SJCRH30 (cell line): Measurements from ENCODE around the gene IGDCC3. TPM values are rescaled to one million over a fixed set of nuclear protein-coding genes. Genes with fewer than 3 reads are reported as not detected.
"Not testable (repeated sequence)": the region's sequence is repeated elsewhere in the genome, so short reads cannot be mapped to it uniquely, and the experiment has no call there.

Experiments used
- DNase-seq, 2 experiments: peaks; one replicate each; pipeline ENCODE4 v3.0.0-alpha.2; 2015 to 2020
- H3K27ac ChIP-seq: fragments of 250-450 bp; sonication (Bioruptor Pico); 2 replicates; pipeline ENCODE4 v1.5.1; 2020; ENCODE audit warnings: mild to moderate bottlenecking, moderate library complexity
- H3K27me3 ChIP-seq: fragments of 250-450 bp; sonication (Bioruptor Pico); 2 replicates; pipeline ENCODE4 v1.5.1; 2020; ENCODE audit warnings: mild to moderate bottlenecking, moderate library complexity
- H3K36me3 ChIP-seq: fragments of 250-450 bp; sonication (Bioruptor Pico); 2 replicates; pipeline ENCODE4 v1.5.1; 2020; ENCODE audit warnings: mild to moderate bottlenecking, moderate library complexity
- H3K4me1 ChIP-seq: fragments of 250-450 bp; sonication (Bioruptor Pico); 2 replicates; pipeline ENCODE4 v1.5.1; 2020; ENCODE audit warnings: mild to moderate bottlenecking, moderate library complexity
- H3K4me3 ChIP-seq: fragments of 250-450 bp; sonication (Bioruptor Pico); 2 replicates; pipeline ENCODE4 v1.5.1; 2020; ENCODE audit warnings: mild to moderate bottlenecking, moderate library complexity
- H3K9me3 ChIP-seq: fragments of 250-450 bp; sonication (Bioruptor Pico); replicated peaks from 2 replicates; pipeline ENCODE4 v1.5.1; 2020; ENCODE audit warnings: mild to moderate bottlenecking, moderate library complexity
- total RNA-seq: library from RNA; depleted of rRNA; stranded (reverse); fragments of >200 nt; shearing (Covaris generic); gene quantifications from 2 replicates; pipeline ENCODE4 v1.2.3, GENCODE V29; 2014

The IGDCC3 gene
- total RNA-seq, 1 experiment from 2014 or later, result 8.7 TPM

DNA sequence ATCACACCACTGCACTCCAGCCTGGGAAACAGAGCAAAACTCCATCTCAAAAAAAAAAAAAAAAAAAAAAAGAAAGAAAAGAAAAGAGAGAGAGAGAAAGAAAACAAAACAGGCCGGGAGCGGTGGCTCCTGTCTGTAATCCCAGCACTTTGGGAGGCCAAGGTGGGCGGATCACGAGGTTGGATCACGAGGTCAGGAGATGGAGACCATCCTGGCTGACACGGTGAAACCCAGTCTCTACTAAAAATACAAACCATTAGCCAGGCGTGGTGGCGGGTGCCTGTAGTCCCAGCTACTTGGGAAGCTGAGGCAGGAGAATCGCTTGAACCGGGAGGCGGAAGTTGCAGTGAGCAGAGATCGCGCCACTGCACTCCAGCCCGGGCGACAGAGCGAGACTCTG is 20.7 kb upstream of the IGDCC3 start:
- DNase-seq, H3K4me3 ChIP-seq, H3K36me3 ChIP-seq, H3K4me1 ChIP-seq, H3K27me3 ChIP-seq, H3K27ac ChIP-seq, H3K9me3 ChIP-seq: not testable (repeated sequence)

DNA sequence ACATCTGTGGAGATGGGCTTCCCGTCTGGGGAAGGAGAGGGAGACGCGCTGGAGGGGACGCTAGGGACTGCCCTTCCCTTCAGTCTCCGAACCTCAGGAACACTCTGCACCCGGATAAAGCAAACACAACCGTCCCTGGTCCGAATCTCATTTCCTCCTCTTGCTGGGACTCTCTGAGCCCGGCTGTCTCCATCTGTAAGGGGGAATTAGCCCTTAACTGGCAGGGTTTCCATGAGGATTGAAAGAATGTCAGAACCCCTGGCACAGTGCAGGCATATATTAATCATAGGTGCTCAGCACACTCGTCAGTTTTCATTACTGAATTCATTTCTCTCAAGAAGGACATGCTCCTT is 19.1 kb upstream of the IGDCC3 start:
- no peaks in the 10 kb centered on the region for H3K9me3 ChIP-seq
- peaks cover 5% of the 10 kb centered on the region; the same call in 1 of the 2 replicates for H3K4me1 ChIP-seq
- no peak overlapping the region for H3K27ac ChIP-seq
- no peak for DNase-seq
- H3K4me3 ChIP-seq, result no peak overlapping the region
- H3K27me3 ChIP-seq, result no peaks in the 10 kb centered on the region
- H3K36me3 ChIP-seq, result no peaks in the 10 kb centered on the region

DNA sequence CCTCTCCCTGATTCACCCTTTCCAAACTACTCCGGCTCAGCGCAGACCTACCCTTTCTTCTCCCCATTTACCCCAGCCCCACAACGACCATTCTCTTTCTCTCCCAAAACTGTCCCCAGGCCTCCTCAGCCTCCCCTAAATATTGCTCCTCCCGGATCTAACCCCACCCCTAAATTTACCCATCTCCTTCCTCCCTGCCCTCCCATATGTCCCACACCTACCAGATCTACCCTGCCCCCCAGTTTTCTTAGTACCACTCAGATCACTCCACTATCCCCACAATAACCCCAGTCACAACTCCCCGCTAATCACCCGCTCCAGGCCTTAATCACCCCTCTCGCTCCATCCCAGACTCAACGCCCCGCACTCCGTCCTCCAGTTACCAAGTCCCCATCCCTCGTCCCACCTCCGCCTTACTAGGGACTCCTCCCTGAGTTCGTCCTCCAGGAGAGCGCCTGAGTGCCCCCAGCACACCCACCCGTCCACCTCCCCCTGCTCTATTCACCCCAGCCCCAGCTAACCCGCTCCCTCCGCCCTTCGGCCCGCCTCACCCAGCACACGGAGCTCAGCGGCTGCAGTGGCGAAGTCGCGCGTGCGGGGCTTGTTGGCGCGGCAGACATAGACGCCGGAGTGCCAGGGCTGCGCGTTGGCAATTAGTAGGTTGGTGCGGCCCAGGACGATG is 18.6 kb upstream of the IGDCC3 start:
- no peak overlapping the region for H3K4me3 ChIP-seq

DNA sequence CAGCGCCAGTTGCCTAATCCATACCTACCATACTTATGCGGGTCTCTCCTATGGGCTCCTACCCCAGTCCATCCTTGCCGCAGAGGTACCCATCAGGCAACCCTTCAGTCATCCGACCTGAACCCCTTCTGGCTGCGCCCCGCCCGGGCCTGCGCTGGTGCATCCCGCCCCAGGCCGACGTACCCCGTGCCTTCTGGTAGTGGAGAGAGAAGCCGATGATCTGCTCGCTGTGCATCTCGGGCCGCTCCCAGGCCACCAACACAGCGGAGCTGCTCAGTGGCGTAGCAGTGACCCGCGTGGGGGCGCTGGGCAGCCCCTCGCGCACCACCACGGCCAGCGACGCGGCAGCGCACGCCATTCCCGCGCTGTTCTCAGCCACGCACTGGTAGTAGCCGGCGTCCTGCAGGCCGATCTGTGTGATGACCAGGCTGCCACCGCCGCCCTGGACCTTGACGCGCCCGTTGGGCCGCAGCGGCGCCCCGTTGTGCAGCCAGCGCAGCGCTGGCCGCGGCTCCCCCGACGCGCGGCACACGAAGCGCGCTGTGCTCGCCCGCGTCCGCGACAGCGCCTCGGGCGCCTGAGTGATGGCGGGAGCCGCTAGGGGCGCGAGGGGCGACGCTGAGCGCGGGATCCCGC is 17.9 kb upstream of the IGDCC3 start:
- Histone ChIP-seq H3K4me3 (no peak overlapping the region), H3K4me1 (no peaks in the 10 kb centered on the region), H3K27ac (no peak overlapping the region), H3K27me3 (no peaks in the 10 kb centered on the region), H3K9me3 (no peaks in the 10 kb centered on the region), H3K36me3 (no peaks in the 10 kb centered on the region)
- DNase-seq, result no peak

More for the DNA sequence above, 18.6 kb upstream of the IGDCC3 start:
- no peak overlapping the region for H3K27ac ChIP-seq
- H3K27me3 ChIP-seq, result no peaks in the 10 kb centered on the region
- no peaks in the 10 kb centered on the region for H3K9me3 ChIP-seq
- no peak for DNase-seq
- H3K4me1 ChIP-seq, result peaks cover 5% of the 10 kb centered on the region; the same call in 1 of the 2 replicates
- H3K36me3 ChIP-seq, result no peaks in the 10 kb centered on the region

DNA sequence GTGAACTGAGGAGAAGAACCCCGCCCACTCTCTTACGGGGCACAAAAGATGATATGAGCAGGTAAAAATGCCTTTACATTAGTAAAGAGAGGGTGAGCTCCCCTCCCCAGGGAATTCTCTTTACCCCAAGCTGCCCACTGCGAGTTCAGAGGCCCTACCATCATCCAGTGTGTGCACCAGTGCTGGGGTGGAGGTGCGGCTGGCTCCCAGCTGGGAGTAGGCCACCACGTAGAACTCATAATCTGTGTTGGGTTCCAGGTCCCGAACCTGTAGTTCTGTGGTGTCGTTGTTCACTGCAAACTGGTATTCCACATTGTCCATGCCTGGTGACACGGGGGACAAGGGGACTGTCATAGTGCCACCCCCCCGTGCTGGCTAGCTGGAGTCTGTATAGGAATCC is 17.1 kb upstream of the IGDCC3 start:
- no peak for DNase-seq
- H3K36me3 ChIP-seq, result peaks cover 5% of the 10 kb centered on the region; the same call in 1 of the 2 replicates

DNA sequence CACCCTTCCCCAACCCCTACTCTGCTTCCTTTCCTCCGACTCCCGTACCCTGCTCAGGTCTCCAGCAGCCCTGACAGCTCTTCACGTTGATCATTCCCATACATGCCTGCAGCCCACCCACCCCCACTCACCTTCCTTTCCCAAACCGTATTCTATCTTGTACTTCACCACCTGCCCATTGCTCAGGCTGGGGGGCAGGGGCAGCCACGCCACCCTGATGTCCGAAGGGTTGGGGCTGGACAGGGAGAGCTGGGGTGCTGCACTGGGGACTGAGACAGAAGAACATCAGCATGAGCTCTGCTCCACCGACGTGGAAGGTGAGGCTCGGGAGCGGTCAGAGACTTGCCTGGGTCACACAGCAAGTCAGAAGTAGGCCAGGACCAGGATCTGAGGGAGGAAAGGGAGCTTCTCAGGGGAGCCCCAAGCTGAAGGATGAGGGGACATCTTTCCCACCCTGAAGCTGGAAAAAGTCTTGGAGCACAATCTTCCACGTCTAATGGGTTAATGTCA is 16.5 kb upstream of the IGDCC3 start:
- no peak for DNase-seq
- no peaks in the 10 kb centered on the region for H3K4me1 ChIP-seq
- H3K27me3 ChIP-seq, result no peaks in the 10 kb centered on the region
- no peaks in the 10 kb centered on the region for H3K9me3 ChIP-seq
- H3K36me3 ChIP-seq, result peaks cover 5% of the 10 kb centered on the region; the same call in 1 of the 2 replicates
- H3K27ac ChIP-seq, result no peak overlapping the region
- no peak overlapping the region for H3K4me3 ChIP-seq

More for the DNA sequence above, 17.1 kb upstream of the IGDCC3 start:
- Histone ChIP-seq H3K27ac (no peak overlapping the region), H3K4me3 (no peak overlapping the region), H3K4me1 (no peaks in the 10 kb centered on the region), H3K9me3 (no peaks in the 10 kb centered on the region), H3K27me3 (no peaks in the 10 kb centered on the region)

DNA sequence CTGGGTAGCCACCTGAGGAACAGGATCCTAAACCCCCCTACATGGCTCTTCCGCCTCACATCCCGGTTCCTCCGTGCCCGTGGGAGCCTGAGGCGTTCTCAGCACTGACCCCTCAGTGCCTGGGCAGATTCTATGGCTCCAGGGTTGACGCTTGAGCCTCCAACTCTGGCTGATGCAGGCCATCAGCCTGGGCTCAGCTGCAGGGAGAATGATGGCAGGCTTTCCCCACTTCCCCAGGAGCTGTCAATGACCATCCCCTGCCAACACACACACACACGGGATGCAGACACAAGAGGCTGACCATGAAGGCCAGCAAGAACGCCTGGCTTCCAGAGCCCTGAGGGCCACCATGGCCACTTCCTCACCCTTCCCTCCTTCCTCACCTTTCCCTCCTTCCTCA is 15.8 kb upstream of the IGDCC3 start:
- Histone ChIP-seq H3K4me3 (no peak overlapping the region), H3K27ac (no peak overlapping the region), H3K27me3 (no peaks in the 10 kb centered on the region), H3K9me3 (no peaks in the 10 kb centered on the region), H3K36me3 (peaks cover 5% of the 10 kb centered on the region; the same call in 1 of the 2 replicates), H3K4me1 (no peaks in the 10 kb centered on the region)
- DNase-seq, result no peak

DNA sequence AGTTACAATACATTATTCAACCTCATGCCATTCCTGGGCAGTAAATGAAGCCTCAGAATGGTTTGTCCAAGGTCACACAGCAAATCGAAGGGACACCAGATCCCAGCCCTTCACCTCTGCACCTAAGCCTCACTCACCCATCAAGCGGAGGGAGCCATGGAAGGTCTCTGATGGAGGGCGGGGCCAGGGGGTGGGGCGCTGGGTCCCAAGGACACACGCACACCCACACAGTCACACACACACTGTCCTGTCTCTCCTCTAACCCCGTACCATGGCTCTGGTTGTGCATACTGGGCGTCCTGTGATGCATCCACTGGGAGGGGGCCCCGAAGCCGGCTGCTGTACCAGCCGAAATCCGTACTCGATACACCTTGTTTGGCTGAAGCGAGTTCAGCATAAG is 15.3 kb upstream of the IGDCC3 start:
- Histone ChIP-seq H3K4me3 (no peak overlapping the region), H3K27ac (no peak overlapping the region), H3K36me3 (peaks cover 5% of the 10 kb centered on the region; the same call in 1 of the 2 replicates), H3K27me3 (no peaks in the 10 kb centered on the region), H3K9me3 (no peaks in the 10 kb centered on the region), H3K4me1 (no peaks in the 10 kb centered on the region)
- DNase-seq, result no peak

DNA sequence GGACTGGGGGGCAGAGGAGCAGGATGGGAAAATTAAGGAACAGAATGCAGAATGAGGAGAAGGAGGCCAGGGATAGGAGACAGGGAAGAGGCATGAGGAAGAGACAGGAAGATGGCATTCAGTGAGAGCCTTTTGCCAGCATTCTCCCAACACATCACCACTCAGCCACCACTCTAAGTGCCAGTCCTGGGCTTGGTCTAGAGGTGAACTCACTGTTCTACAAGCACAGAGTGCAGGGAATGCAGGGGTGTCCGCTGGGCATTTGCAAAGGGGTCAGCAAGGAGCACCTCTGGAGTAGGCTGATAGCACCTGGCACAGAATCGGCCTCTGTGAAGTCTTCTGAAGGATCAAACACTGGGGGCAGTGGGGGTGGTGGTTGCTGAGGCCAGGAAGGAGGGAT is 14.6 kb upstream of the IGDCC3 start:
- DNase-seq, result no peak
- peaks cover 5% of the 10 kb centered on the region; the same call in 1 of the 2 replicates for H3K36me3 ChIP-seq
- H3K27ac ChIP-seq, result no peak overlapping the region
- no peaks in the 10 kb centered on the region for H3K27me3 ChIP-seq
- H3K4me1 ChIP-seq, result no peaks in the 10 kb centered on the region
- H3K4me3 ChIP-seq, result no peak overlapping the region
- H3K9me3 ChIP-seq, result no peaks in the 10 kb centered on the region

DNA sequence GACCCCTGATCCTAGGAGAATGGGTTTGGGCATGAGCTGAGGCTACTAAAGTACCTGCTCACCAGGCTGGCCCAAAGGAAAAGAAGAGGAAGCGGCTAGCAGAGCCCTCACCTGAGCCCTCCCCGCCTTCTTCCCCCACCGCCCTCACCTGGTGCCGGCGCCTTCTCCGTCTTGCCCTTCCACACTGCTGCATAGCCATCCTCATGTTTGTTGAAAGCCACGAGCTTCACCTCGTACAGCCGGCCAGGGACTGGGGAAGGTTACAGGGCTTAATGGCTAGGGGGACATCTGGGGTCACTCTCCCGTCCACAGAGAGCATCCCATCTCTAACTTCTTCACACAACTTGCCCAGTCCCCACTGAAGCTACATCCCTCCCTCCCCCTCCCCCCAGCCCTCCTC is 13.9 kb upstream of the IGDCC3 start:
- Histone ChIP-seq H3K36me3 (peaks cover 5% of the 10 kb centered on the region; the same call in 1 of the 2 replicates), H3K9me3 (no peaks in the 10 kb centered on the region)

DNA sequence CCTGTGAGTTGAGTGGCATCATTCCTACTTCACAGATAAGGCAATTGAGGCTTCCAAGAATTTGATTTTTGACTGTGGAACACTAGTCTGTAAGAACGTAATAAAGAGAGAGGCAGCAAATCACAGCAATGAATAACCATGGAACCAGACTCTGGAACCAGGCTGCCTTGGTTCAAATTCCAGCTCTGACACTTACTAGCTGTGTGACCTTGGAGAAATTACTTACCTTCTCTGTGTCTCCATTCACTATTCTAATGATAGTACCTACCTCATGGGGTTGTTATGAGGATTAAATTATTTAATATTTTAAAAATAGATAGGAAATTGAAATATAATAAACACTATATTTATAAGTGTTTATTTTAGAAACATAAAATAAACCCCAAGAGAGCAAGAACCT is 12.6 kb upstream of the IGDCC3 start:
- H3K4me1 ChIP-seq, result peaks cover under 1% of the 10 kb centered on the region; the same call in 1 of the 2 replicates
- no peak for DNase-seq
- H3K27ac ChIP-seq, result no peak overlapping the region
- no peak overlapping the region for H3K4me3 ChIP-seq
- no peaks in the 10 kb centered on the region for H3K27me3 ChIP-seq
- no peaks in the 10 kb centered on the region for H3K9me3 ChIP-seq
- H3K36me3 ChIP-seq, result peaks cover 5% of the 10 kb centered on the region; the same call in 1 of the 2 replicates

More for the DNA sequence above, 13.9 kb upstream of the IGDCC3 start:
- no peaks in the 10 kb centered on the region for H3K27me3 ChIP-seq
- DNase-seq, result no peak
- no peak overlapping the region for H3K4me3 ChIP-seq
- H3K4me1 ChIP-seq, result no peaks in the 10 kb centered on the region
- H3K27ac ChIP-seq, result no peak overlapping the region

DNA sequence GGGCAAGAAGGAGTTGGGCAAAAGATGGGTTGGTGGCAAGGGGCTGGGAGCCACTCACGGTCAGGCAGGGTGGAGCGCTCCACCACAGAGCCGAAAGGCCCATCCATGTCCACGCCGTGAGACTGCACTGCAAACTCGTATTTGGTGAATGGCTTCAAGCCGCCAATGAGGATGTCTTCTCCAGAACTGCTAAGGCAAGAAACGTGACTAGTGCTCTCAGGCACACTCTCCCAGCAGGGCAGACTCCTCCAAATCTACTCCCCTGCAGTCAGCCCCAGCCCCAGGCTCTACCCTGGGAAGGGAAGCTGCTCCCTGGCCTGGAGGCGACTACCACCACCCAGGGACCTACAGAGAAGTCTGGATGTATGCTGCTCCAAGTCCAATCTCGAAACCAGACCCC is 11.4 kb upstream of the IGDCC3 start:
- Histone ChIP-seq H3K4me3 (no peak overlapping the region), H3K27me3 (no peaks in the 10 kb centered on the region), H3K36me3 (peaks cover 5% of the 10 kb centered on the region; the same call in 1 of the 2 replicates), H3K27ac (no peak overlapping the region), H3K4me1 (peaks cover 3% of the 10 kb centered on the region; the same call in 1 of the 2 replicates), H3K9me3 (no peaks in the 10 kb centered on the region)
- no peak for DNase-seq

DNA sequence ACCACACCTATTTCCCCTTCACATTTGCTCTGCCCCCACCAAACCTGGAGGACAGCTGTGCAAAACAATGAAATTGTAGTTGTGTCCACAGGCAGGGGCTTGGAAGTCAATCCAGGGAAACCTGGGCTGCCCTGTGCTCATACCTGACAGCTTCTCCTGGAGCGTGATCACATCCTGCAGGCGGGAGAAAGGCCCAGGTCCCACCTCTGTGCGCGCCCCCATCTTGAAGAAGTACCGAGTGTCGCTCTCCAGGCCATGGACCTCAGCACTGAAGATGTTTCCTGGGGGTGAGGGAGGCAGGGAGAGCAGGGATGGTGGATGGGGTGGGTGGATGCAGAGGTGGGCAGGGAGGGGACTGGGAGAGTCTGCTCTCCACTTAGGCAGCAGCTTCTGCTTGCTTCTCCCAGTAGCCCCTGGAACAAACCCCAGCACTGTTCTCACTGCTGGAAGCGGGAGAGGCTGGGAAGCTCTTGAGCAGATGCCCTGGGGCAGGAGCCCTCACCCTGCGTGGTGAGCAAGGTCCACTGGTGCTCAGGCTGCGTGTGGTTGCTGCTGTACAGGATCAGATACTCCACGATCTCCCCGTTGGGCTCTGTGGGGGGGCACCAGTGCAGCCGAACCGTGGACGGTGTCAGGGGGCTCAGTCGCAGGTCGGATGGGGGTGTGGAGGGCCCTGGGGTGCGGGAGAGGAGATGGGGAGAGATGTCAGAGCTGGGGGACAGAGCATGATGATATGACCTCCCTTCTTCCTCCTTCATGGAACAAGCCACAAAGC is 10.7 kb upstream of the IGDCC3 start:
- H3K36me3 ChIP-seq, result peaks cover 5% of the 10 kb centered on the region; the same call in 1 of the 2 replicates
- DNase-seq, result no peak

DNA sequence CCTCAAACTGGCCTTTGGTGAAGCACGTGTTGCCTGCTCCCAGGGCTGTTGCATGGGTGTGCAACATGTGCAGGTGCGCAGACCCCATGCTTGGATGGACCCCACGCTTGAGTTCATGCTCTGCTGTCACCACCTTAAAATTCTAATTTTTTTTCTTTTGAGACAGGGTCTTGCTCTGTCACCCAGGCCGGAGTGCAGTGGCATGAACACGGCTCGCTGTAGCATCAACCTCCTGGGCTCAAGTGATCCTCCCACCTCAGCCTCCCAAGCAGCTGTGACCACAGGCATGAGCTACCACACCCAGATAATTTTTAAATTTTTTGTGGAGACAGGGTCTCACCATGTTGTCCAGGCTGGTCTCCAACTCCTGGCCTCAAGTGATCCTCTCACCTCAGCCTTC is 9.1 kb upstream of the IGDCC3 start:
- no peak overlapping the region for H3K27ac ChIP-seq
- no peak overlapping the region for H3K4me3 ChIP-seq
- H3K36me3 ChIP-seq, result peaks cover 5% of the 10 kb centered on the region; the same call in 1 of the 2 replicates
- no peaks in the 10 kb centered on the region for H3K27me3 ChIP-seq
- no peak for DNase-seq
- peaks cover 3% of the 10 kb centered on the region; the same call in 1 of the 2 replicates for H3K4me1 ChIP-seq
- no peaks in the 10 kb centered on the region for H3K9me3 ChIP-seq

More for the DNA sequence above, 10.7 kb upstream of the IGDCC3 start:
- Histone ChIP-seq H3K27me3 (no peaks in the 10 kb centered on the region), H3K4me1 (peaks cover 3% of the 10 kb centered on the region; the same call in 1 of the 2 replicates), H3K27ac (no peak overlapping the region), H3K9me3 (no peaks in the 10 kb centered on the region), H3K4me3 (no peak overlapping the region)

DNA sequence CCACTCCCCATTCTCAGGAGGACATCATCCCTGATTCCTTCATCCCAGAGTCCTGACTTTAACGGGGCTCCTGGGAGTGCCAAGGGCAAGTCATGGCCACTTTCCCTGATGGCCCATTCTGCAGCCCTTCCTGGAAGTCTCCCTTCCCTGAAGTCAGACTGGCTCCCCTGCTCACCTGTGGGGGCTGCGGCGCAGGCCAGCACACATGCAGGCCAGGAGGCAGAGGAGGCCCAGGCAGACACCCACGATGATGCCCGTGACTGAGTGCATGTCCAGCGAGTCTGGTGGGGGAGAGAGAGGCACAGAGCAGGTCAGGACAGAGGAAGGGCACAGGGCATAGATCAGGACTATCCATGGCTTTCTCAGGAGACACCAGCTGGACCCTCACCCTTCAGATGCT is 8.6 kb upstream of the IGDCC3 start:
- H3K4me1 ChIP-seq, result peaks cover 3% of the 10 kb centered on the region; the same call in 1 of the 2 replicates
- no peak for DNase-seq
- no peak overlapping the region for H3K4me3 ChIP-seq
- peaks cover 5% of the 10 kb centered on the region; the same call in 1 of the 2 replicates for H3K36me3 ChIP-seq
- H3K27me3 ChIP-seq, result no peaks in the 10 kb centered on the region
- H3K9me3 ChIP-seq, result no peaks in the 10 kb centered on the region
- H3K27ac ChIP-seq, result no peak overlapping the region
